ENCODE results near the gene BTBD19.

- TF ChIP-seq POLR2AphosphoS5 (IDR thresholded peaks at IDR 0.05; ENCODE audit: low read depth, low read length), result no peak
- TF ChIP-seq POLR2A (IDR thresholded peaks at IDR 0.05; ENCODE audit: low read depth, low read length), result no peak
- no peak for TF ChIP-seq POU2F2 (IDR thresholded peaks at IDR 0.05; ENCODE audit: low read depth, low read length)
- no peak for TF ChIP-seq SPI1 (IDR thresholded peaks at IDR 0.05; ENCODE audit: low read depth, low read length)
Observed at GRCh38 chr1:44817307-44817706, 9.0 kb downstream of the BTBD19 start.

Data from GM12891 (cell line).